Right atrium auricular region (tissue), 2 donors: Measurements from ENCODE around the gene ANKS1B. TPM values are rescaled to one million over a fixed set of nuclear protein-coding genes. Genes with fewer than 3 reads are reported as not detected.

ENCODE experiments used
- DNase-seq: peaks from one replicate; pipeline ENCODE4 v3.0.0-alpha.2; 2019; ENCODE audit warnings: low spot score
- H3K27ac ChIP-seq, 2 donors: fragments of 200-600 bp; sonication (generic); 1 replicate in 1 of 2; 2 replicates in 1 of 2; pipeline ENCODE4 v1.5.1; 2016 to 2019
- H3K27me3 ChIP-seq, 2 donors: fragments of 200-600 bp; sonication (generic); one replicate each; pipeline versions ENCODE4 v1.5.1 to v1.6.0; 2017 to 2019
- H3K36me3 ChIP-seq: fragments of 200-600 bp; sonication (generic); one replicate; pipeline ENCODE4 v1.5.1; 2016
- H3K4me1 ChIP-seq, 2 donors: fragments of 200-600 bp; sonication (generic); one replicate each; pipeline versions ENCODE4 v1.5.1 to v1.6.0; 2017 to 2019
- H3K4me3 ChIP-seq, 2 donors: fragments of 200-600 bp; sonication (generic); 1 replicate in 1 of 2; 2 replicates in 1 of 2; pipeline ENCODE4 v1.5.1; 2017 to 2019; ENCODE audit warnings: mild to moderate bottlenecking in 1 of 2, moderate library complexity in 1 of 2
- H3K9me3 ChIP-seq, 2 donors: fragments of 200-600 bp; sonication (generic); one replicate each; pipeline ENCODE4 v1.5.1; 2019
- total RNA-seq, 2 donors: library from RNA; depleted of rRNA; stranded (reverse); fragments of >200 nt; gene quantifications; one replicate each; pipeline ENCODE4 v1.1.0, GENCODE V29; 2016
- TF ChIP-seq, protein P1 (sequence below), 2 donors: fragments of 200-600 bp; sonication (generic); IDR thresholded peaks; one replicate each; pipeline ENCODE4 v1.5.1; 2019; ENCODE audit warnings: antibody characterized with exemption in 2 of 2

The ANKS1B gene
- total RNA-seq, 2 donors from 2014 or later, result 2.4 to 3.1 TPM

DNA sequence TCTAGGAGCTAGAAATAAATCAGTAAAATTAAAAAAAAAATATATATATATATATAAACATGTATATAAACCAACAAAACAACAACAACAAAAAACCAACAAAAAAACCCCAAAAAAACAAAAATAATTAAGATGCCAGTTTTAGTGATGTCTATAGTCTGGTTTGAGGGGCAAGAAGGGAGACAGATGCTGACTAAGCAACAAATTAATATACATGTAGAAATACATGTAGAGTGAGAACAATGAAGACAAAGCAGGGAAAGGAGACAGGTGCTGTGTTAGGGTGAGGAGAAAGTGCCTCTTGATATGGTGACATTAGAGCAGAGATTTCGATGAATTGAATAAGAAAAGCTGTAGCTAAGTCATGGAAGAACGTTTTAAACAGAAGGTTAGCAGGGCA, 861.8 kb downstream of the ANKS1B start:
- no peaks in the 10 kb centered on the region for H3K27me3 ChIP-seq
- H3K36me3 ChIP-seq, result no peaks in the 10 kb centered on the region
- H3K9me3 ChIP-seq, result no peaks in the 10 kb centered on the region
- no peaks in the 10 kb centered on the region for H3K4me1 ChIP-seq
- no peak overlapping the region for H3K27ac ChIP-seq
- DNase-seq, result no peak
- H3K4me3 ChIP-seq, result no peak overlapping the region
- TF ChIP-seq, protein P1, sequence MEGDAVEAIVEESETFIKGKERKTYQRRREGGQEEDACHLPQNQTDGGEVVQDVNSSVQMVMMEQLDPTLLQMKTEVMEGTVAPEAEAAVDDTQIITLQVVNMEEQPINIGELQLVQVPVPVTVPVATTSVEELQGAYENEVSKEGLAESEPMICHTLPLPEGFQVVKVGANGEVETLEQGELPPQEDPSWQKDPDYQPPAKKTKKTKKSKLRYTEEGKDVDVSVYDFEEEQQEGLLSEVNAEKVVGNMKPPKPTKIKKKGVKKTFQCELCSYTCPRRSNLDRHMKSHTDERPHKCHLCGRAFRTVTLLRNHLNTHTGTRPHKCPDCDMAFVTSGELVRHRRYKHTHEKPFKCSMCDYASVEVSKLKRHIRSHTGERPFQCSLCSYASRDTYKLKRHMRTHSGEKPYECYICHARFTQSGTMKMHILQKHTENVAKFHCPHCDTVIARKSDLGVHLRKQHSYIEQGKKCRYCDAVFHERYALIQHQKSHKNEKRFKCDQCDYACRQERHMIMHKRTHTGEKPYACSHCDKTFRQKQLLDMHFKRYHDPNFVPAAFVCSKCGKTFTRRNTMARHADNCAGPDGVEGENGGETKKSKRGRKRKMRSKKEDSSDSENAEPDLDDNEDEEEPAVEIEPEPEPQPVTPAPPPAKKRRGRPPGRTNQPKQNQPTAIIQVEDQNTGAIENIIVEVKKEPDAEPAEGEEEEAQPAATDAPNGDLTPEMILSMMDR (IDR thresholded peaks at IDR 0.05), result no peak

DNA sequence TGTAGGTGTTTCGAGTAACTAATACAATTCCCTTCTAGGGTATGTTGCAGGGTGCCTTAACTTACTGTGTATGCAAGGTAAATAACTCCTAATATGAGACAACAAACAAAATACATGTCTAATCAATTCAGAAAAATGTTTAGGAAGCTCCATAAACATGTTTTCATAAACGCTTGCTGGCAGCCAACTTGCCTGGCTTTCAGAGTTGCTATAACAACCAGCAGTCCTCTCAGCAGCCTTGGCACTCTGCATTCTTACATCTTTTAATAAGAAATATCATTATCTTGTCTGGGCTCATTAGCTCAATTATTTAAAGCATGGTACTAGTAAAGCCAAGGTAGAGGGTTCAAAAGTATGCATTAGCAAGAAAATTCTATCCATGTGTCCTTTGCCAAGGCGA, 862.2 kb downstream of the ANKS1B start:
- H3K27me3 ChIP-seq, result no peaks in the 10 kb centered on the region
- DNase-seq, result no peak
- no peaks in the 10 kb centered on the region for H3K36me3 ChIP-seq
- H3K4me1 ChIP-seq, result no peaks in the 10 kb centered on the region
- TF ChIP-seq, protein P1 (IDR thresholded peaks at IDR 0.05), result no peak
- no peak overlapping the region for H3K27ac ChIP-seq
- H3K4me3 ChIP-seq, result no peak overlapping the region
- H3K9me3 ChIP-seq, result no peaks in the 10 kb centered on the region

DNA sequence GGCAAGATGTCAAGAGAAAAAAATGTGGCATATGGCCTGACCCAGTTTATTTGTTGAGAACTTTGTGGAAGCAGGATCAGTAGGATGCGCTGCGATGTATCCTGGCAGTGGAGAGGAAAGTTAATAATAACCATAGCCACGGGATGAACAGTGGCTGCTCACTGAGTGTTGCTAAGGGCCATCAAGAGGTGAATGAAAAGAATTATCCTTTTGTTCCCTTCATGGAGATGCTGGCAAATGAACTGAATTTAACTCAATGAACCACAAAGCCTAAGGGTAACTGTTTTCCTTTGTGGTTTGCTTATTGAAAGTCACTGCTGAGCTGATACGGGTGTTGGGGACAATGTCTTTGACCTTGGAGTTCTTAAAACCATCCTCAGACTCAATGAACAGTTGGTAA, 863.2 kb downstream of the ANKS1B start:
- Histone ChIP-seq H3K9me3 (no peaks in the 10 kb centered on the region), H3K27ac (no peak overlapping the region), H3K36me3 (no peaks in the 10 kb centered on the region), H3K27me3 (no peaks in the 10 kb centered on the region), H3K4me1 (no peaks in the 10 kb centered on the region), H3K4me3 (no peak overlapping the region)
- DNase-seq, result no peak
- TF ChIP-seq, protein P1 (IDR thresholded peaks at IDR 0.05), result no peak

DNA sequence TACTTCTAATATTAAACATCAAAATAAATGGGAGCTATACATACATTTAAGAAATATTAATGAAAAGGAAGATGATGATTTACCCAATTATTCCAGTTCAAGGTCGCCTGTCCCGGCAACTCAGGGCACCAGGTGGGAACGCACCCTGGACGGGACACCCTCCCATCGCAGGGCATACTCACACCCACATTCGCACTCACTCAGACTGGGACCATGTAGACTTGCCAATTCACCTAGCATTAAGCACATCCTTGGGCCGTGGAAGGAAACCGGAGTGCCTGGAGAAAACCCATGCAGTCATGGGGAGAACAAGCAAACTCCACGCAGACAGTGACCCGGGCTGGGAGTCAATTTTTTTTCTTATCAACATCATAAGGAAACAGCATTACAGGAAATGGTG, 864.8 kb downstream of the ANKS1B start:
- Histone ChIP-seq H3K27me3 (no peaks in the 10 kb centered on the region), H3K36me3 (no peaks in the 10 kb centered on the region), H3K27ac (no peak overlapping the region), H3K4me1 (no peaks in the 10 kb centered on the region), H3K9me3 (no peaks in the 10 kb centered on the region), H3K4me3 (no peak overlapping the region)
- TF ChIP-seq, protein P1 (IDR thresholded peaks at IDR 0.05), result no peak
- no peak for DNase-seq

DNA sequence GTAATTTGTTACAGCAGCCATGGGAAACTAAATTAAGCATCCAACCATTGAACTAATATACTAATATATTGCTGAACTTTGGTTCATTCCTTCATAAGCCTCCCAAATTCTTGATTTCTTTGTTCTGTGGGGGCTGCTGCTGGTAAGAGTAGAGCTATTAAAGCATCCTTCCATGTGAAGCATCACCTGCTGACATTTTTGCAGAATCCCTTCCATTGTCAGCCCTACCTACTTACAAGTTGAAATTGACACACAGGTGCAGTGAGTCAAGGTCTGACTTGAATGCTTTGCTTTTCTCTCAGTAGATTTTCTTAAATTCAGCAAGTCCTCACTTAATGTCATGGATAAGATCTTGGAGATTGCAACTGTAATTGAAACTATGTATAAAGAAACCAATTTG, 865.3 kb downstream of the ANKS1B start:
- no peaks in the 10 kb centered on the region for H3K27me3 ChIP-seq
- H3K4me3 ChIP-seq, result no peak overlapping the region
- no peaks in the 10 kb centered on the region for H3K9me3 ChIP-seq
- H3K27ac ChIP-seq, result no peak overlapping the region
- H3K36me3 ChIP-seq, result no peaks in the 10 kb centered on the region
- DNase-seq, result no peak
- no peaks in the 10 kb centered on the region for H3K4me1 ChIP-seq
- TF ChIP-seq, protein P1 (IDR thresholded peaks at IDR 0.05), result no peak

DNA sequence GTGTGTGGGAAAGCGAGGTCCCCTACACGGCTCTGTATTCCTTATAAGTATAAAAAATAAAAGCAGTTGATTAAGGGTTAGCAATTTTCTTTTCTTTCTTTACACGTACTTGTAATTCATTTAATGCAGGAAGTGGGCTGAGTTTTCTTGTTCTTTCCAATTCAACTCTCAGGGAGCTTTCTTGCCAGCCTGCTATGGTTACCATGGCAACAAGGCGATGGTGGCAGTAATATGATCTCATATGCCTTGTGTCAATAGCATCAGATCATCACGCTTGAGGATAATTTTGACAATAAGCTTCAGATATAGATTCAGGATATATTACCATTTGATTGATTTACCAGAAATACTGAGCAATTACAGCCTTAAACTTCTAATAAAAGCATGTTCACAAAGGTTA, 873.1 kb downstream of the ANKS1B start:
- no peak overlapping the region for H3K27ac ChIP-seq
- DNase-seq, result no peak
- no peak overlapping the region for H3K4me3 ChIP-seq
- no peaks in the 10 kb centered on the region for H3K9me3 ChIP-seq
- H3K27me3 ChIP-seq, result no peaks in the 10 kb centered on the region
- no peaks in the 10 kb centered on the region for H3K4me1 ChIP-seq
- H3K36me3 ChIP-seq, result no peaks in the 10 kb centered on the region
- TF ChIP-seq, protein P1 (IDR thresholded peaks at IDR 0.05), result no peak
